HepG2 (cell line): Measurements from ENCODE around the gene SMLR1.

Source experiments
- CCAR2 ChIP-seq: fragments of 200-400 bp; formaldehyde crosslinking; optimal IDR thresholded peaks from 2 replicates; pipeline ENCODE3; 2018; ENCODE audit warnings: low read depth, mild to moderate bottlenecking, low read length, moderate library complexity
- FOXO4 ChIP-seq: sonication (generic); formaldehyde crosslinking; conservative IDR thresholded peaks from 2 replicates; pipeline ENCODE4 v1.8.1; 2023; ENCODE audit warnings: missing genetic modification reagents
- ZNF607 ChIP-seq: sonication (generic); formaldehyde crosslinking; IDR thresholded peaks from 2 replicates; pipeline ENCODE4 v1.5.1; 2020; ENCODE audit warnings: missing genetic modification reagents, mild to moderate bottlenecking, borderline replicate concordance
- TF ChIP-seq, protein P1 (sequence below): sonication (generic); formaldehyde crosslinking; IDR thresholded peaks from 2 replicates; pipeline ENCODE4 v1.5.1; 2020; ENCODE audit warnings: mild to moderate bottlenecking, missing genetic modification reagents

GRCh38 chr6:130834482-130835251 is 7.5 kb downstream of the SMLR1 start:
- TF ChIP-seq ZNF607 (CRISPR knock-in tag): no peak
- TF ChIP-seq CCAR2: no peak
- TF ChIP-seq, protein P1, sequence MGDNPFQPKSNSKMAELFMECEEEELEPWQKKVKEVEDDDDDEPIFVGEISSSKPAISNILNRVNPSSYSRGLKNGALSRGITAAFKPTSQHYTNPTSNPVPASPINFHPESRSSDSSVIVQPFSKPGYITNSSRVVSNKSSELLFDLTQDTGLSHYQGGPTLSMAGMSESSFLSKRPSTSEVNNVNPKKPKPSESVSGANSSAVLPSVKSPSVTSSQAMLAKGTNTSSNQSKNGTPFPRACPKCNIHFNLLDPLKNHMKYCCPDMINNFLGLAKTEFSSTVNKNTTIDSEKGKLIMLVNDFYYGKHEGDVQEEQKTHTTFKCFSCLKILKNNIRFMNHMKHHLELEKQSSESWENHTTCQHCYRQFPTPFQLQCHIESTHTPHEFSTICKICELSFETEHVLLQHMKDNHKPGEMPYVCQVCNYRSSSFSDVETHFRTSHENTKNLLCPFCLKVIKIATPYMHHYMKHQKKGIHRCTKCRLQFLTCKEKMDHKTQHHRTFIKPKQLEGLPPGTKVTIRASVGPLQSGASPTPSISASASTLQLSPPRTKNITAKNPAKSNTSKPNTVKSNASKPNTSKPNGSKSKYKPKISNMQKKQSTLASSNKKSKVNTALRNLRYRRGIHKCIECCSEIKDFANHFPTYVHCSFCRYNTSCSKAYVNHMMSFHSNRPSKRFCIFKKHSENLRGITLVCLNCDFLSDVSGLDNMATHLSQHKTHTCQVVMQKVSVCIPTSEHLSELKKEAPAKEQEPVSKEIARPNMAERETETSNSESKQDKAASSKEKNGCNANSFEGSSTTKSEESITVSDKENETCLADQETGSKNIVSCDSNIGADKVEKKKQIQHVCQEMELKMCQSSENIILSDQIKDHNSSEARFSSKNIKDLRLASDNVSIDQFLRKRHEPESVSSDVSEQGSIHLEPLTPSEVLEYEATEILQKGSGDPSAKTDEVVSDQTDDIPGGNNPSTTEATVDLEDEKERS (CRISPR knock-in tag): no peak
- TF ChIP-seq FOXO4 (CRISPR knock-in tag): no peak
